HG03378 (cell line): ENCODE measurements around the gene OTULIN.
A peak's percentile ranks its signal among the peaks of the same experiment; 100 is the strongest.

Experiments used
- ATAC-seq: cut with Tn5 transposase; IDR thresholded peaks from one replicate; pipeline ENCODE4 v1.9.1; 2021; ENCODE audit warnings: mild to moderate bottlenecking, moderate library complexity; ENCODE audit not compliant: unreplicated experiment

The OTULIN gene

DNA sequence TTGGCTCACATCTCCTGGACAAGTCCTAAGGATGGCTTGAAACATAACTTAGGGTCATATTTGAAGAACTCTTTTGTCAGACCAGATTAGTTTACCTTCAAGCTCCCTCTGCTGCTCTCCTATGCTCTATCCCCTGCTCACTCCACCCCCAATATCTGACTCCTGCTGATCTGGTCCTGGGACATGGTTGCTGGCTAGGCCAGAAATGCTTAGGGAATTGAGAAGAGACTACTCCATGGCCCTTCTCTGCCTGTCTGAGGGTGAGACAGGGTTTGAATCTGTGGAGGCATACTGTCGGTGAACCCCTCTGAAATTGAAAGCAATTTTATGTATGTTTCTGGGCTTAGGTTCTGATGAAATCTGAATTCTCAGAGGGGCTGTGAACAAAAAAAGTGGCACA lies 3.3 kb downstream of the OTULIN start:
- ATAC-seq = no peak

DNA sequence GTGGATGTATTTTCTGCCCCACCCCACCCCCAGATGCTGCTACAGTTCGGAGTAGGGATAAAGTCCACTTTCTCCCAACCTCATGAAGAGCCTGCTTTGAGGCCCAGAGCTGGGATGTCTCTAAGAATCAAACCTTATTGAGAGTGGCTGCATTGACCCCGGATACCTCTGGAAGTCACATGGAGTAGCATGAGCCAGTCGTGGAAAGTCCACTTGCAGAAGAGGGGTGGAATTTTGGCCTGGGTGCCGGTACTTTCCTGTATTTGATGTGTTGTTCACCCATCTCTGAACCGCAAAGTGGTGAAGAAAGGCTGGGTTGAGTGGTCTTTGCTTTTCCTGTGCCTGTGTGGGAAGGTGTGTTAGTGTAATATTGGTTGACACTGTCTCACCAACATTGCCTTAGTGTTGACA lies 3.7 kb downstream of the OTULIN start:
- peak; percentile 17 for ATAC-seq

DNA sequence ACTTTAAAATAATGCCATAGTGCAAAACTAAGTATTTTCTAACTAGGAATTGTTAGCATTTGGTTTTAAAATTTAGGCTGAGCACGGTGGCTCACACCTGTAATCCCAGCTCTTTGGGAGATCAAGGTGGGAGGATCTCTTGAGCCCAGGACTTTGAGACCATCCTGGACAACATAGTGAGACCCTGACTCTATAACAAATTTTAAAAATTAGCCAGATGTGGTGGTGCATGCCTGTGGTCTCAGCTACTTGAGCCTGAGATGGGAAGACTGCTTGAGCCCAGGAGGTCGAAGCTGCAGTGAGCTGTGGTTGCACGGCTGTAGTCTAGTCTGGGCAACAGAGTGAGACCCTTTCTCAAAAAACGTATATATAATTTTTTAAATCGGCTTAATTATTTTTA lies 4.9 kb downstream of the OTULIN start:
- no peak for ATAC-seq

- ATAC-seq = no peak
Measured at GRCh38 chr5:14669975-14670374, 5.5 kb downstream of the OTULIN start.

- ATAC-seq = peak; percentile 26
Measured at GRCh38 chr5:14671414-14671813, 6.9 kb downstream of the OTULIN start.

GRCh38 chr5:14672082-14672481 lies 7.6 kb downstream of the OTULIN start:
- no peak for ATAC-seq

- no peak for ATAC-seq
Measured at GRCh38 chr5:14672484-14673394, 8.2 kb downstream of the OTULIN start.

DNA sequence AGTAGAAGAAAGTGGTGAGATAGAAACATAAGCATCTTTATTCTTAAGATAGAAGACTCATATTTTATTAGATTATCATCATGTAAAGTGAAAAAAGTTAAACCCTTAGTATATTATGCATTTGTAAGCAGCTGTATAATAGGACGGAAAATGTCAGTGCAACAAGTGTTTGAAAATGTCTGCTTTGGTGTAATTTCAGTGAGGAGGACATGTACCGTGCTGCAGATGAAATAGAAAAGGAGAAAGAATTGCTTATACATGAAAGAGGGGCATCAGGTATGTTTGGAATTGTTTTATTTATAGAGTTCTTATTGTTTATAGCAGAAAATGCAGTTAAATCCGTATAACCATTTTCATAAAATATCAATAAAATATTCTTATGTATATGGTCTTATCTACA lies 8.9 kb downstream of the OTULIN start:
- no peak for ATAC-seq

- ATAC-seq = no peak
Measured at GRCh38 chr5:14674983-14675854, 10.7 kb downstream of the OTULIN start.

DNA sequence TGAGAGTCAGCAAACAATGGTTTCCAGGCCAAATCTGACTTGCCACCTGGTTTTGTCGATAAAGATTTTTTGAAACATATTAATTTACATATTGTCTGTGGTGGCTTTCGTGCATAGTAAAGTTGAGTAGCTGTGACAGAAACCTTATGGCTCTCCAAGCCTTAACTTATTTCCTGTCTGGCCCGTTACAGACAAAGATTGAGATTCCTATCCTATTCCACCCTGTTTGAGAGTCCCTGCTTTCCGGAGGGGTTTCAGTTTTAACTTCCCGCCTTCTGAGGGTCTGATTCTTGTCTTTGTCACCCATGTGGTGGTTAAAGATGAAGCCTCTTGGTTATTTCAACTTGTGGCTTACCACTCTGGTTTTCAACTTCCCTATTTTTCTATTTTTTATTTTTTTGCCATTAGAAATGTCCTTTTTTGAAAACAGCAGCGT lies 11.4 kb downstream of the OTULIN start:
- ATAC-seq = peak; percentile 44

GRCh38 chr5:14676320-14676719 lies 11.8 kb downstream of the OTULIN start:
- peak; percentile 45 for ATAC-seq

DNA sequence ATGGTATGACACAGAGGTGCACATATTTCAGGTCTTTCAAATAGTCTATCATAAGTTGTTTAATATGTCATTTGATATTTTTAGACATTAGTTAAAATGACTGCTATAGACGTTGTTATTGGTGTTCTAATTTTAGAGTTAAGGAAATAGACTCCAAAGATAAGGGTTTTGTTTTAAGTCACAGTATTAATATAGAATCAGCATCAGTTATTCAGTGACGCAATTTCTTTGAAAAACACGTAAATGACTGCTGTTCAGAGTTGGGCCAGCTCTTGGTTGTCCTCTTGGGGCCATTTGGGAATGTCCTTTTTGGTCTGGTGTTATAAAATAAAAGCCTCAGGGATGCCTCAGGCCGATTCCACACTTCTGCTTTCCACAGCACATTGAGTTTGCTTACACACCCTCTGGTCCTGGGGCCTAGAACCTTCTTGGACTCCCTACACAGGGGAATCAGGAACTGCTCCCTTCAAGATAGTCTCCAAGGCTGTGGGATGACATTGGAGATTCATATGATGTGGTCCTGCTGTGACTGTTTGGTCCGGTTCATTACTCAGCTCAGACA lies 14.3 kb downstream of the OTULIN start:
- ATAC-seq = no peak

DNA sequence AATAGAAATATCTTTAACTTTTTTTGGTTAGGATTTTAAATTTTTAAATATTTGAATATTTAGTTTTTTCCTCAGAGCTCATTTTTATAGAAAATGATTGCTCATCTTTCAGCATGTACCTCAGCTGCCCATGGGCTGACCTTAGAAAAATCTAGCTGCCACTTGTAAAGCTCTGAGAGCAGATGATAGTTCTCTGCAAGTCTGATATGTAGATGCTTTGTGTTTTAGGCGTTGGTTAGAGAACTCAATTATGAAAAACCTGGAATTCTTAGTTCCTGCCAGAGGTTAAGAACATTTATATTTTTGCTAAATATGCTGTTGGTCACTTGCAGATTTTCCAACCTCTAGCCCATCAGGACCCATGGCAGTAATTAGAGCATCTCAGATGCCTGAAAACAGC lies 15.1 kb downstream of the OTULIN start:
- no peak for ATAC-seq

DNA sequence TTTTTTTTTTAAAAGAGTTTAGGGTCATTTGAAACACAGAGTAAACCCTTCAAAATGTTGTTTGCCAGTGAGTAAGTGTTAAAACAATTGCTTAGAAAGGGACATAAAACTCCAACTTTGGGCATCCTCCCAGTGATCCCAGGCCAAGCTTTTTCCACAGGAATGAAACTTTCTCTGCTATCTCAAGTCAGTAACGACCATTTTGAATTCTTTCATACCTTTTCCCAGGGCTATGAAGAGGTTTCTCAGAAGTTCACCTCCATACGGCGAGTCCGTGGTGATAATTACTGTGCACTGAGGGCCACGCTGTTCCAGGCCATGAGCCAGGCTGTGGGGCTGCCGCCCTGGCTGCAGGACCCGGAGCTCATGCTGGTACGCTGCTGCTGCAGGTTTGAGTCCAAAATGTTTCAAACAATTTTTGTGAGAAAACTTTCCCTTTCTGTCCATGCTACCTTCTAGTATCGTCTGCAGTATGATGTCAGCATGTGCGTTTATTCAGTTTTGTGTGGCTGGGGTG lies 16.8 kb downstream of the OTULIN start:
- ATAC-seq = no peak

- ATAC-seq = no peak
Measured at GRCh38 chr5:14683906-14684455, 19.5 kb downstream of the OTULIN start.

DNA sequence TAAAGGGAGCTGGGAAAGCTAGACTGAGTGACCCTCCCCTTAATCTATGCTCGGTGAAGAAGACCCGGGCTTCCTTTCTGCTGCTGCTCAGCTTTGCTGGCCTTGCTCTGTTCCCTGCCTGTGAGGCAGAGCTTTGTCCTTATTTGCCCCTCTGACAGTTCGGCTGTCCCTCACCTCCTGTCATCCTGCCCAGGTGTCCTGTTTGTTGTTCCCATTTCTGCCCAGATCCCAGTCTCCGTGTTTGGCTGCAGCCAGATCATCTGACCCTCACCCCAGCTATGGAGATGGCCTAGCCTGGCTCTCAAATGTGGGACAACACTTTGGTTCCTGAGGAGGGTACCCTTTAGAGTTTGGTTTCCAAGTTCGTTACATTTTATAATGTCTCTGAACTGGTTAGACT lies 20.2 kb downstream of the OTULIN start:
- no peak for ATAC-seq

- ATAC-seq = peak; percentile 95
Measured at GRCh38 chr5:14685757-14686156, 21.2 kb downstream of the OTULIN start.

DNA sequence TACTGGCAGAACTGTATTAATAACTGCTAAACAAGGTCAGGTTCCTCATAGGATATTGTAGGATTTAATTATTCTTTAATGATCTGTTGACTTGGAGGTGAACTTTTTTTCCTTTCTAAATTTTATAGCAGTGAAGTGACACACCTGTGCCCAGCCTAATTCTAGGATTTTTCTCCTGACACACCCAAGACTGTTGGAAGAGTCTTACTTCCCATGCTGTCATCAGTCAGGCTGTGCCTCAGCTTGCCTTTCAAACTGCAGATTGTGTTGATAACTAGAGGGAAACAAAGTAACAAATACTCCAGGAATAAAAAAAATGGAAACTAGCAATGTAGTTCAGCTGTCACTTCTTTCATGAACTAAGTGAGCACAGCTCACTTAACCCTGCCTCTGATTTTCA lies 22.0 kb downstream of the OTULIN start:
- ATAC-seq = no peak

- ATAC-seq = no peak
Measured at GRCh38 chr5:14687023-14687665, 22.6 kb downstream of the OTULIN start.

GRCh38 chr5:14693070-14693469 lies 28.6 kb downstream of the OTULIN start:
- ATAC-seq = no peak
